ENCODE results near the gene OGN.

The OGN gene

GRCh38 chr9:92402826-92403745 lies 1.3 kb downstream of the OGN start:
- DNase-seq: no peak

- no peak for DNase-seq
Measured at GRCh38 chr9:92402360-92402759, 2.0 kb downstream of the OGN start.

GRCh38 chr9:92397853-92398252 lies 6.5 kb downstream of the OGN start:
- DNase-seq: no peak

- DNase-seq: no peak
Measured at GRCh38 chr9:92395617-92396016, 8.8 kb downstream of the OGN start.

- no peak for DNase-seq
Measured at GRCh38 chr9:92393686-92394085, 10.7 kb downstream of the OGN start.

- no peak for DNase-seq
Measured at GRCh38 chr9:92392690-92393089, 11.7 kb downstream of the OGN start.

- DNase-seq: no peak
Measured at GRCh38 chr9:92385953-92386352, 18.4 kb downstream of the OGN start.

GRCh38 chr9:92385477-92385876 lies 18.9 kb downstream of the OGN start:
- no peak for DNase-seq

GRCh38 chr9:92385001-92385400 lies 19.4 kb downstream of the OGN start:
- DNase-seq: peak; percentile 40

- peak; percentile 68 for DNase-seq
Measured at GRCh38 chr9:92384375-92384774, 20.0 kb downstream of the OGN start.

- DNase-seq: no peak
Measured at GRCh38 chr9:92381775-92382174, 22.6 kb downstream of the OGN start.

- no peak for DNase-seq
Measured at GRCh38 chr9:92380603-92381002, 23.8 kb downstream of the OGN start.

GRCh38 chr9:92378865-92379560 lies 25.4 kb downstream of the OGN start:
- DNase-seq: peak; percentile 71

GRCh38 chr9:92377876-92378275 lies 26.5 kb downstream of the OGN start:
- no peak for DNase-seq

- DNase-seq: no peak
Measured at GRCh38 chr9:92373167-92373566, 31.2 kb downstream of the OGN start.

GRCh38 chr9:92369075-92369474 lies 35.3 kb downstream of the OGN start:
- no peak for DNase-seq

GRCh38 chr9:92360083-92360482 lies 44.3 kb downstream of the OGN start:
- DNase-seq: no peak

- DNase-seq: no peak
Measured at GRCh38 chr9:92359394-92359995, 44.9 kb downstream of the OGN start.

GRCh38 chr9:92353051-92353450 lies 51.3 kb downstream of the OGN start:
- no peak for DNase-seq

GRCh38 chr9:92350740-92351133 lies 53.6 kb downstream of the OGN start:
- no peak for DNase-seq

GRCh38 chr9:92349771-92350739 lies 54.3 kb downstream of the OGN start:
- DNase-seq: peak; percentile 76

- DNase-seq: no peak
Measured at GRCh38 chr9:92345582-92345981, 58.8 kb downstream of the OGN start.
